Esophagus squamous epithelium (tissue), 5 donors: ENCODE results near the gene GRB2. TPM values are rescaled to one million over a fixed set of nuclear protein-coding genes. Genes with fewer than 3 reads are reported as not detected.

ENCODE experiments used
- DNase-seq: peaks from one replicate; lab custom pipeline; 2025; lab: John Stamatoyannopoulos, UW
- H3K27ac ChIP-seq, 4 donors: fragments of 200-600 bp; sonication (generic); one replicate each; pipeline ENCODE4 v1.5.1; 2016 to 2019; ENCODE audit warnings: mild to moderate bottlenecking in 1 of 4
- H3K27me3 ChIP-seq, 4 donors: fragments of 200-600 bp; sonication (generic); 1 replicate in 3 of 4; 2 replicates in 1 of 4; pipeline versions ENCODE4 v1.5.1 to v1.6.0; 2017 to 2021; ENCODE audit warnings: antibody characterized with exemption in 1 of 4
- H3K36me3 ChIP-seq, 3 donors: fragments of 200-600 bp; sonication (generic); one replicate each; pipeline ENCODE4 v1.5.1; 2016 to 2019
- H3K4me1 ChIP-seq, 3 donors: fragments of 200-600 bp; sonication (generic); one replicate each; pipeline ENCODE4 v1.5.1; 2017 to 2019
- H3K4me3 ChIP-seq, 4 donors: fragments of 200-600 bp; sonication (generic); 1 replicate in 3 of 4; 2 replicates in 1 of 4; pipeline ENCODE4 v1.5.1; 2016 to 2019; ENCODE audit warnings: mild to moderate bottlenecking in 2 of 4, moderate library complexity in 1 of 4
- H3K9me3 ChIP-seq, 3 donors: fragments of 200-600 bp; sonication (generic); one replicate each; pipeline ENCODE4 v1.5.1; 2016 to 2019
- POLR2A ChIP-seq, 4 donors: fragments of 450-650 bp; IDR thresholded peaks; one replicate each; pipeline ENCODE4 v1.6.1; 2017; ENCODE audit warnings: antibody characterized with exemption in 4 of 4, mild to moderate bottlenecking in 4 of 4, moderate library complexity in 3 of 4
- WGBS, 2 donors: methylation state at CpG; one replicate each; pipeline ENCODE4 v1.1.5; 2018; 5-methylcytosine and 5-hydroxymethylcytosine counted together
- intact Hi-C: fragments of 100-400 bp; cut with DNase I; formaldehyde crosslinking; loops from one replicate; pipeline ENCODE4 v1.15.0; 2022
- total RNA-seq, 4 donors: library from RNA; depleted of rRNA; stranded (reverse); fragments of >200 nt; gene quantifications; one replicate each; pipeline ENCODE4 v1.1.0, GENCODE V29; 2016
- TF ChIP-seq, protein P1 (sequence below), 6 experiments: fragments of 450-650 bp in 4 of 6; fragments of 200-600 bp in 2 of 6; sonication (generic) in 2 of 6; IDR thresholded peaks; one replicate each; pipeline ENCODE4 v1.5.1; 2016 to 2019; ENCODE audit warnings: antibody characterized with exemption in 6 of 6, mild to moderate bottlenecking in 4 of 6, moderate library complexity in 4 of 6
- donor health status: DM: yes; HTN: yes; CAD: no.

The GRB2 gene
- total RNA-seq, 4 donors from 2014 or later = 58.9 to 128 (median 107) TPM

DNA sequence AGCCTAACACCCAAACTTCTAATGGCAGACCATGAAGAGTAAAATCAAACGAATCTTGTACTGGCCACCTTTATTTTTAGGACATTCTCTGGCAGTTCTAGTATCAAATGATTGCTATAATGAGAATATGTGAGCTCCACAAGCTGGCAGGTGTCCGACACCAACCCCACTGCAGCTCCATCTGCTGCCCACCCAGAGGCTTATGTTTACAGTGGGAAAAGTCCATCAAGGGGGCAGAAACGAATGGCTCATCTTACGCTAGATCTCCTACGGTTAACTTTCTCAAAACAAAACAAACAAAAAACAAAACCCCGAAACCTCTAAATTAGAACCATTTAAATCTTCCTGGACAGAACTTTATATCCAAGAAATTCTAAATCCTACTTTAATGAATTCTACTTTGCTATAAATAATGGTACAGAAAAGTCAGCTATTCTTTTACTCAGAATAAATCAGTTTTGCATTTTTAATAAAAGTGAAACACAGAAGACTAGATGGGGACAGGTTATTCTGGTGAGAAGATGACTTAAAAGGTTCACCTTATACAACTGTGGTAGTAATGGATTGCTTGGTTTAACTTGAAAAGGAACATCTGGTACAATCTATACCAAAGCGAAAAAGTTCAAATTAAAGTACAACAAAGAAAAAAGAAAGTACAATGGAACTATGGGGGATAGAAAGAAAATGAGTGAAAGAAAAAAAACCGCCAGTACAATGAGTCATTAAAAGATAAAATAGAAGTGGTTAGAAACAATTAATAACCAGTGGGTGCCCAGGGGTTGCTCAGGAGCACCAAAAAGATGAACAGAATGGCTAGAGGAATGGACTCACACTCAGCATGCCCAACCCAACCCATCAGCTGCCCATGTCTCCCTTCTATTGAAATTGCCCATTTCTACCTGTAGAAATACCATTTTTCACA, 40.2 kb downstream of the GRB2 start:
- Histone ChIP-seq H3K36me3 (no peaks in the 10 kb centered on the region), H3K4me3 (no peak overlapping the region), H3K9me3 (no peaks in the 10 kb centered on the region), H3K4me1 (peaks cover 11 to 85% (median 34%) of the 10 kb centered on the region in 3 donors), H3K27me3 (no peaks in the 10 kb centered on the region), H3K27ac (no peak overlapping the region)
- TF ChIP-seq, protein P1, sequence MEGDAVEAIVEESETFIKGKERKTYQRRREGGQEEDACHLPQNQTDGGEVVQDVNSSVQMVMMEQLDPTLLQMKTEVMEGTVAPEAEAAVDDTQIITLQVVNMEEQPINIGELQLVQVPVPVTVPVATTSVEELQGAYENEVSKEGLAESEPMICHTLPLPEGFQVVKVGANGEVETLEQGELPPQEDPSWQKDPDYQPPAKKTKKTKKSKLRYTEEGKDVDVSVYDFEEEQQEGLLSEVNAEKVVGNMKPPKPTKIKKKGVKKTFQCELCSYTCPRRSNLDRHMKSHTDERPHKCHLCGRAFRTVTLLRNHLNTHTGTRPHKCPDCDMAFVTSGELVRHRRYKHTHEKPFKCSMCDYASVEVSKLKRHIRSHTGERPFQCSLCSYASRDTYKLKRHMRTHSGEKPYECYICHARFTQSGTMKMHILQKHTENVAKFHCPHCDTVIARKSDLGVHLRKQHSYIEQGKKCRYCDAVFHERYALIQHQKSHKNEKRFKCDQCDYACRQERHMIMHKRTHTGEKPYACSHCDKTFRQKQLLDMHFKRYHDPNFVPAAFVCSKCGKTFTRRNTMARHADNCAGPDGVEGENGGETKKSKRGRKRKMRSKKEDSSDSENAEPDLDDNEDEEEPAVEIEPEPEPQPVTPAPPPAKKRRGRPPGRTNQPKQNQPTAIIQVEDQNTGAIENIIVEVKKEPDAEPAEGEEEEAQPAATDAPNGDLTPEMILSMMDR (IDR thresholded peaks at IDR 0.05) = no peak
- no peak for TF ChIP-seq POLR2A (IDR thresholded peaks at IDR 0.05)
- DNase-seq = no peak
- 57 to 76% methylated on average over 8 of the region's 8 CpGs for WGBS, 2 donors
- intact Hi-C loops = no loop called here

DNA sequence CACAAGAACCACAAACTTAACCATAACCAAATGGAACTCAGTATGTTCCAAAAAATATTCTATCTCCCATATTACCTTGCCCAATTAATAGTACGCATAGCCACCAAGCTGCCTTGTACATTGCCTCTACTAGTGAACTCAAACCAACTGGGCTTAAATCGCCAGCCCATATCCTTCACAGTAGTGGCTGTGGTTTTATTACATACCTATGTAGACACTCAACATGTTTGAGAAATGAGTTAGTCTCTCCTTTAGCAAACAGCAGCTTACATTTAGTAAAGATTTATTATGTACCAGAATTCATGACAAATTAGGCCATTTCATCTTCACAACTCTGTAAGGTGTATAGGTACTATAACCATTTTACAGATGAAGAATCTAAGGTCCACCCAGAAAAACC, 41.4 kb downstream of the GRB2 start:
- Histone ChIP-seq H3K27ac (no peak overlapping the region), H3K4me3 (no peak overlapping the region), H3K36me3 (no peaks in the 10 kb centered on the region), H3K27me3 (no peaks in the 10 kb centered on the region), H3K9me3 (no peaks in the 10 kb centered on the region), H3K4me1 (peaks cover 10 to 79% (median 34%) of the 10 kb centered on the region in 3 donors)
- TF ChIP-seq, protein P1 (IDR thresholded peaks at IDR 0.05) = no peak
- TF ChIP-seq POLR2A (IDR thresholded peaks at IDR 0.05) = no peak
- WGBS, 2 donors = 80 to 84% methylated on average over 2 of the region's 2 CpGs
- no peak for DNase-seq
- intact Hi-C loops = no loop called here

DNA sequence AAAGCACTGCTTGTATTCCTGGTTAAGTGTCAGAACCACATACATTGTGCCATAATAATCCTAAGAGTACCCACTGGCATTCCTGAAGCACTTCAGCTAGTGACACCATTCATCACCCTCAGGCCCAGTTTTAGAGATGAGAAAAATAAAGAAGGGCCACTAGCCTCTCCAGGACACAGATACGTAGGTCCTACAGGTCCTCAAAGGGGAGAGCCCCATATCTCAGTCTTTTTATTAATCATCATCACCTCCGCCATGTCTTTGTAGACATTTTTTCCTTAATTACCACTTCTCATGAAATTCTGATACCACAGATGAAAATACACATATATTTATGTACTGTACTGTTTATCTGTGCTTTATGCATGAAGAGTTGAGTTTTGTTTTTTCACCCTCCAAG, 43.5 kb downstream of the GRB2 start:
- intact Hi-C loops = no loop called here
- no peak overlapping the region for H3K4me3 ChIP-seq
- peaks cover 10 to 65% (median 29%) of the 10 kb centered on the region in 3 donors for H3K4me1 ChIP-seq
- no peak overlapping the region for H3K27ac ChIP-seq
- 42 to 52% methylated on average over 2 of the region's 2 CpGs for whole genome bisulfite sequencing, 2 donors
- H3K9me3 ChIP-seq = no peaks in the 10 kb centered on the region
- H3K27me3 ChIP-seq = no peaks in the 10 kb centered on the region
- no peaks in the 10 kb centered on the region for H3K36me3 ChIP-seq
- no peak for TF ChIP-seq POLR2A (IDR thresholded peaks at IDR 0.05)
- TF ChIP-seq, protein P1 (IDR thresholded peaks at IDR 0.05) = no peak
- no peak for DNase-seq

DNA sequence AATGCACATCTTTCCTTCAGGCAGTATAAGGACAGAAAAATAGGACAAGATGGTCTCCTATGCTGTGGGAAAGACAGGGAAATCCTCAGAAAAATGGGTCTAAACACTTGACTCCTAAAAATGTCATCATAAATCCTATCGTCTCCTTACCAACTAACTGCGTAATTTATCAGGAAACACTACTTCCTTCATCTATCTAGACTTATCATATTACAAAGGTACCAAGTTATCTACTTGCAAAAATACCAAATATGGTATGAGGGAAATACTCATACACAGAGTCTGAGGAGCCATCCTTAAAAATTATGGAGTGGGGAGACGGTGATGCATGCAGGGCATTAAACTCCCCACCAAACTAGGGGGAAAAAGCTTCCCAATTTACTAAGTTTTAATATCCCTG, 44.1 kb downstream of the GRB2 start:
- 41 to 54% methylated on average over 3 of the region's 3 CpGs for WGBS, 2 donors
- H3K4me3 ChIP-seq = no peak overlapping the region
- H3K4me1 ChIP-seq = peaks cover 10 to 64% (median 24%) of the 10 kb centered on the region in 3 donors
- TF ChIP-seq, protein P1 (IDR thresholded peaks at IDR 0.05) = no peak
- no peak for TF ChIP-seq POLR2A (IDR thresholded peaks at IDR 0.05)
- H3K9me3 ChIP-seq = no peaks in the 10 kb centered on the region
- no peaks in the 10 kb centered on the region for H3K27me3 ChIP-seq
- DNase-seq = no peak
- no peak overlapping the region for H3K27ac ChIP-seq
- H3K36me3 ChIP-seq = no peaks in the 10 kb centered on the region
- intact Hi-C loops = no loop called here

DNA sequence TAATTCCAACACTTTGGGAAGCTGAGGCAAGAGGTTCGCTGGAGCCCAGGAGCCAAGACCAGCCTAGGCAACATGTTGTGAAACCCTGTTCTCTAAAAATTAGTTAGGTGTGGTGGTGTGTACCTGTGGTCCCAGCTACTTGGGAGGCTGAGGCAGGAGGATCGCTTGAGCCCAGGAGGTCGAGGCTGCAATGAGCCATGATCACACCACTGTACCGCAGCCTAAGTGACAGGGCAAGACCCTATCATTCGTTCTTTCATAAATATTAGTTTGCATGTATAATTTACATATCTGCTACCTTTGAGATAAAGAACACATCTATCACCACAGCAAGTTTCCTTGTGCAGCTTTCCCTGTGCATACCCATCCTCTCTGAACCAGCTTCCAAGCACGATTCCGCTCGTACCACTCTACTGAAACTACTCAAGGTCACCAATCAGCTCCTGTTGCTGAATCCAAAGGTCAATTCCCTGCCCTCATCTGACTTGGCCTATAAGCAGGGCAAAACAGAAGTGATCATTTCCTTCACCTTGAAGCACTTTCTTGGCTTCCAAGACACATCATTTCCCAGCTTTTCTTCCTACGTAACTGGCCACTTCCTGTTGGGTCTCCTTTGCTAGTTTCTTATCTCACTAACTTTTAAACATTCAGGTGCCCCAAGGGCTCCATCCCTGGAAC, 49.1 kb downstream of the GRB2 start:
- TF ChIP-seq, protein P1 (IDR thresholded peaks at IDR 0.05) = no peak
- TF ChIP-seq POLR2A (IDR thresholded peaks at IDR 0.05) = no peak
- intact Hi-C loops = no loop called here
- no peaks in the 10 kb centered on the region for H3K36me3 ChIP-seq
- peaks cover 6 to 55% (median 18%) of the 10 kb centered on the region in 3 donors for H3K4me1 ChIP-seq
- no peak for DNase-seq
- no peaks in the 10 kb centered on the region for H3K27me3 ChIP-seq
- no peak overlapping the region for H3K27ac ChIP-seq
- no peak overlapping the region for H3K4me3 ChIP-seq
- H3K9me3 ChIP-seq = no peaks in the 10 kb centered on the region
- WGBS, 2 donors = 71 to 79% methylated on average over 9 of the region's 9 CpGs
